ENCODE data around the gene XPA. TPM values are rescaled to one million over a fixed set of nuclear protein-coding genes. Genes with fewer than 3 reads are reported as not detected.
"Not testable (repeated sequence)": the region's sequence is repeated elsewhere in the genome, so short reads cannot be mapped to it uniquely, and the experiment has no call there.

Gene XPA
- 8.9 TPM for total RNA-seq

- Histone ChIP-seq H3K9ac (ENCODE audit: low read depth in 1 of 3, low read length in 3 of 3) (peak within 1 kb of the TSS; percentile 69 to 97 (median 93)), H3K36me3 (ENCODE audit: control insufficient read depth in 3 of 3, insufficient read depth in 3 of 3, low read length in 3 of 3) (peaks cover 0 to 6% (median 2%) of the 10 kb centered on the region in 3 donors), H3K27me3 (ENCODE audit: control insufficient read depth in 3 of 3, insufficient read depth in 3 of 3, low read length in 3 of 3) (no peaks in the 10 kb centered on the region), H3K9me3 (ENCODE audit: control insufficient read depth in 3 of 3, low read length in 3 of 3) (no peaks in the 10 kb centered on the region), H3K4me1 (ENCODE audit: control insufficient read depth in 3 of 3, insufficient read depth in 3 of 3, low read length in 3 of 3) (peaks cover 22 to 23% (median 22%) of the 10 kb centered on the region in 3 donors), H3K27ac (ENCODE audit: low read depth, low read length) (peak within 1 kb of the TSS; percentile 85), H3K4me3 (ENCODE audit: low read length in 3 of 3) (peak within 1 kb of the TSS; percentile 78 to 89 (median 83))
Observed at GRCh38 chr9:97696803-97697601, at the start of gene XPA. Gene XPA (minus strand): TSS chr9:97697340. CDS start chr9:97697292, 48 bp downstream.

GRCh38 chr9:97744710-97745708, 47.9 kb upstream of the XPA start:
- H3K36me3 ChIP-seq (ENCODE audit: control insufficient read depth in 3 of 3, insufficient read depth in 3 of 3, low read length in 3 of 3) = no peaks in the 10 kb centered on the region
- no peak overlapping the region for H3K27ac ChIP-seq (ENCODE audit: low read depth, low read length)
- H3K27me3 ChIP-seq (ENCODE audit: control insufficient read depth in 3 of 3, insufficient read depth in 3 of 3, low read length in 3 of 3) = peaks cover under 1 to 13% (median 5%) of the 10 kb centered on the region in 3 donors
- no peak overlapping the region for H3K4me3 ChIP-seq (ENCODE audit: low read length in 3 of 3)
- no peak overlapping the region for H3K9ac ChIP-seq (ENCODE audit: low read depth in 1 of 3, low read length in 3 of 3)
- H3K4me1 ChIP-seq (ENCODE audit: control insufficient read depth in 3 of 3, insufficient read depth in 3 of 3, low read length in 3 of 3) = peaks cover 6 to 17% (median 8%) of the 10 kb centered on the region in 3 donors
- peaks cover 0 to 4% (median 3%) of the 10 kb centered on the region in 3 donors for H3K9me3 ChIP-seq (ENCODE audit: control insufficient read depth in 3 of 3, low read length in 3 of 3)

GRCh38 chr9:97744025-97744424, 46.9 kb upstream of the XPA start:
- not testable (repeated sequence) for H3K9me3 ChIP-seq (ENCODE audit: control insufficient read depth in 3 of 3, low read length in 3 of 3); H3K27ac ChIP-seq (ENCODE audit: low read depth, low read length)
- H3K27me3 ChIP-seq (ENCODE audit: control insufficient read depth in 3 of 3, insufficient read depth in 3 of 3, low read length in 3 of 3) = peaks cover 10 to 20% (median 12%) of the 10 kb centered on the region in 3 donors

GRCh38 chr9:97742545-97742944, 45.4 kb upstream of the XPA start:
- Histone ChIP-seq H3K27ac (ENCODE audit: low read depth, low read length) (no peak overlapping the region), H3K9me3 (ENCODE audit: control insufficient read depth in 3 of 3, low read length in 3 of 3) (peaks cover 0 to 4% (median 3%) of the 10 kb centered on the region in 3 donors), H3K36me3 (ENCODE audit: control insufficient read depth in 3 of 3, insufficient read depth in 3 of 3, low read length in 3 of 3) (no peaks in the 10 kb centered on the region), H3K27me3 (ENCODE audit: control insufficient read depth in 3 of 3, insufficient read depth in 3 of 3, low read length in 3 of 3) (peaks cover 12 to 24% (median 20%) of the 10 kb centered on the region in 3 donors), H3K4me3 (ENCODE audit: low read length in 3 of 3) (no peak overlapping the region), H3K4me1 (ENCODE audit: control insufficient read depth in 3 of 3, insufficient read depth in 3 of 3, low read length in 3 of 3) (peaks cover 6 to 19% (median 8%) of the 10 kb centered on the region in 3 donors), H3K9ac (ENCODE audit: low read depth in 1 of 3, low read length in 3 of 3) (no peak overlapping the region)

More at GRCh38 chr9:97744025-97744424, 46.9 kb upstream of the XPA start:
- peaks cover 6 to 19% (median 8%) of the 10 kb centered on the region in 3 donors for H3K4me1 ChIP-seq (ENCODE audit: control insufficient read depth in 3 of 3, insufficient read depth in 3 of 3, low read length in 3 of 3)
- H3K36me3 ChIP-seq (ENCODE audit: control insufficient read depth in 3 of 3, insufficient read depth in 3 of 3, low read length in 3 of 3); H3K9ac ChIP-seq (ENCODE audit: low read depth in 1 of 3, low read length in 3 of 3); H3K4me3 ChIP-seq (ENCODE audit: low read length in 3 of 3): not testable (repeated sequence)

GRCh38 chr9:97741947-97742346, 44.8 kb upstream of the XPA start:
- Histone ChIP-seq H3K9ac (ENCODE audit: low read depth in 1 of 3, low read length in 3 of 3) (no peak overlapping the region), H3K4me3 (ENCODE audit: low read length in 3 of 3) (peak overlapping the region in 1 of 3 donors; percentile 61), H3K27ac (ENCODE audit: low read depth, low read length) (no peak overlapping the region), H3K27me3 (ENCODE audit: control insufficient read depth in 3 of 3, insufficient read depth in 3 of 3, low read length in 3 of 3) (peaks cover 12 to 23% (median 20%) of the 10 kb centered on the region in 3 donors), H3K9me3 (ENCODE audit: control insufficient read depth in 3 of 3, low read length in 3 of 3) (peaks cover 0 to 4% (median 3%) of the 10 kb centered on the region in 3 donors), H3K36me3 (ENCODE audit: control insufficient read depth in 3 of 3, insufficient read depth in 3 of 3, low read length in 3 of 3) (no peaks in the 10 kb centered on the region), H3K4me1 (ENCODE audit: control insufficient read depth in 3 of 3, insufficient read depth in 3 of 3, low read length in 3 of 3) (peaks cover 6 to 19% (median 8%) of the 10 kb centered on the region in 3 donors)

- Histone ChIP-seq H3K27me3 (ENCODE audit: control insufficient read depth in 3 of 3, insufficient read depth in 3 of 3, low read length in 3 of 3) (peaks cover 14 to 25% (median 20%) of the 10 kb centered on the region in 3 donors), H3K4me3 (ENCODE audit: low read length in 3 of 3) (peak overlapping the region; percentile 61 to 67 (median 65)), H3K36me3 (ENCODE audit: control insufficient read depth in 3 of 3, insufficient read depth in 3 of 3, low read length in 3 of 3) (no peaks in the 10 kb centered on the region), H3K27ac (ENCODE audit: low read depth, low read length) (no peak overlapping the region), H3K9ac (ENCODE audit: low read depth in 1 of 3, low read length in 3 of 3) (peak overlapping the region in 2 of 3 donors; percentile 32 to 60), H3K9me3 (ENCODE audit: control insufficient read depth in 3 of 3, low read length in 3 of 3) (peaks cover 0 to 4% (median 3%) of the 10 kb centered on the region in 3 donors), H3K4me1 (ENCODE audit: control insufficient read depth in 3 of 3, insufficient read depth in 3 of 3, low read length in 3 of 3) (peaks cover 6 to 19% (median 8%) of the 10 kb centered on the region in 3 donors)
Observed at GRCh38 chr9:97740848-97741821, 44.0 kb upstream of the XPA start.

GRCh38 chr9:97737429-97737828, 40.3 kb upstream of the XPA start:
- Histone ChIP-seq H3K4me1 (ENCODE audit: control insufficient read depth in 3 of 3, insufficient read depth in 3 of 3, low read length in 3 of 3) (peaks cover 6 to 19% (median 8%) of the 10 kb centered on the region in 3 donors), H3K9me3 (ENCODE audit: control insufficient read depth in 3 of 3, low read length in 3 of 3) (peaks cover 0 to 3% (median 1%) of the 10 kb centered on the region in 3 donors), H3K27me3 (ENCODE audit: control insufficient read depth in 3 of 3, insufficient read depth in 3 of 3, low read length in 3 of 3) (peaks cover 14 to 20% (median 16%) of the 10 kb centered on the region in 3 donors), H3K4me3 (ENCODE audit: low read length in 3 of 3) (no peak overlapping the region), H3K9ac (ENCODE audit: low read depth in 1 of 3, low read length in 3 of 3) (no peak overlapping the region), H3K36me3 (ENCODE audit: control insufficient read depth in 3 of 3, insufficient read depth in 3 of 3, low read length in 3 of 3) (no peaks in the 10 kb centered on the region), H3K27ac (ENCODE audit: low read depth, low read length) (no peak overlapping the region)

GRCh38 chr9:97735070-97735600, 38.0 kb upstream of the XPA start:
- Histone ChIP-seq H3K27me3 (ENCODE audit: control insufficient read depth in 3 of 3, insufficient read depth in 3 of 3, low read length in 3 of 3) (peaks cover 14 to 20% (median 16%) of the 10 kb centered on the region in 3 donors), H3K4me1 (ENCODE audit: control insufficient read depth in 3 of 3, insufficient read depth in 3 of 3, low read length in 3 of 3) (peaks cover 0 to 3% (median 0%) of the 10 kb centered on the region in 3 donors), H3K9ac (ENCODE audit: low read depth in 1 of 3, low read length in 3 of 3) (no peak overlapping the region), H3K9me3 (ENCODE audit: control insufficient read depth in 3 of 3, low read length in 3 of 3) (peaks cover 0 to 2% (median 0%) of the 10 kb centered on the region in 3 donors), H3K4me3 (ENCODE audit: low read length in 3 of 3) (no peak overlapping the region), H3K27ac (ENCODE audit: low read depth, low read length) (no peak overlapping the region), H3K36me3 (ENCODE audit: control insufficient read depth in 3 of 3, insufficient read depth in 3 of 3, low read length in 3 of 3) (no peaks in the 10 kb centered on the region)
